Loucy (cell line): ENCODE measurements around the gene SCAPER.
A peak's percentile ranks its signal among the peaks of the same experiment; 100 is the strongest.

Experiments
- H2AFZ ChIP-seq: fragments of 200-600 bp; sonication (generic); 2 replicates; pipeline ENCODE4 v1.6.0; 2016; ENCODE audit warnings: antibody characterized with exemption, mild to moderate bottlenecking, low read length, moderate library complexity
- H3F3A ChIP-seq: fragments of 200-600 bp; 2 replicates; pipeline ENCODE4 v1.6.0; 2016; ENCODE audit warnings: antibody characterized with exemption, low read depth, mild to moderate bottlenecking
- H3K27me3 ChIP-seq: fragments of 200-600 bp; sonication (generic); 2 replicates; pipeline ENCODE4 v1.6.1; 2014; ENCODE audit warnings: low read length, mild to moderate bottlenecking; ENCODE audit not compliant: insufficient read depth, poor library complexity, severe bottlenecking
- H3K36me3 ChIP-seq: fragments of 200-600 bp; sonication (generic); 2 replicates; pipeline ENCODE4 v1.6.1; 2016; ENCODE audit warnings: low read length; ENCODE audit not compliant: insufficient read depth
- H3K4me1 ChIP-seq: fragments of 200-600 bp; sonication (generic); 2 replicates; pipeline ENCODE4 v1.5.1; 2014; ENCODE audit warnings: low read length, mild to moderate bottlenecking; ENCODE audit not compliant: insufficient read depth, poor library complexity, severe bottlenecking
- H3K4me2 ChIP-seq: fragments of 200-600 bp; sonication (generic); 2 replicates; pipeline ENCODE4 v1.6.0; 2014; ENCODE audit warnings: antibody characterized with exemption, low read length, low read depth, mild to moderate bottlenecking; ENCODE audit not compliant: poor library complexity, severe bottlenecking
- H3K4me3 ChIP-seq: fragments of 200-600 bp; sonication (generic); 2 replicates; pipeline ENCODE4 v1.5.1; 2014; ENCODE audit warnings: low read length, mild to moderate bottlenecking, mixed read lengths; ENCODE audit not compliant: poor library complexity, severe bottlenecking
- H3K79me2 ChIP-seq: fragments of 200-600 bp; sonication (generic); 2 replicates; pipeline ENCODE4 v1.6.1; 2014; ENCODE audit warnings: low read length; ENCODE audit not compliant: insufficient read depth
- H3K9ac ChIP-seq: fragments of 200-600 bp; sonication (generic); 2 replicates; pipeline ENCODE4 v1.6.0; 2014; ENCODE audit warnings: mild to moderate bottlenecking, low read depth, low read length, moderate library complexity; ENCODE audit not compliant: poor library complexity, severe bottlenecking
- H3K9me2 ChIP-seq: fragments of 200-600 bp; sonication (generic); replicated peaks from 2 replicates; pipeline ENCODE4 v1.6.1; 2016; ENCODE audit warnings: low read depth, low read length, mixed read lengths
- H3K9me3 ChIP-seq: fragments of 200-600 bp; sonication (generic); 2 replicates; pipeline ENCODE4 v1.6.1; 2014; ENCODE audit warnings: mild to moderate bottlenecking, antibody characterized with exemption, low read length, low read depth; ENCODE audit not compliant: insufficient read depth
- H4K20me1 ChIP-seq: fragments of 200-600 bp; sonication (generic); 2 replicates; pipeline ENCODE4 v1.6.0; 2014; ENCODE audit warnings: antibody characterized with exemption, low read length, mild to moderate bottlenecking; ENCODE audit not compliant: insufficient read depth, poor library complexity, severe bottlenecking
- EZH2phosphoT487 ChIP-seq: fragments of 200-600 bp; IDR thresholded peaks from 2 replicates; pipeline ENCODE4 v1.6.1; 2018; ENCODE audit warnings: antibody characterized with exemption, mild to moderate bottlenecking, moderate library complexity, borderline replicate concordance
- TF ChIP-seq, protein P1 (sequence below): fragments of 200-600 bp; sonication (generic); conservative IDR thresholded peaks from 2 replicates; pipeline ENCODE4 v1.5.1; 2014; ENCODE audit warnings: mild to moderate bottlenecking, antibody characterized with exemption, low read length

The SCAPER gene

GRCh38 chr15:76866716-76867321 lies 38.3 kb downstream of the SCAPER start:
- Histone ChIP-seq H3K36me3 (no peaks in the 10 kb centered on the region), H3K9me2 (no peaks in the 10 kb centered on the region), H2AFZ (no peak overlapping the region), H3K9ac (no peak overlapping the region), H3K79me2 (no peaks in the 10 kb centered on the region), H4K20me1 (no peaks in the 10 kb centered on the region), H3K9me3 (no peaks in the 10 kb centered on the region), H3K4me2 (no peak overlapping the region), H3F3A (no peaks in the 10 kb centered on the region), H3K27me3 (no peaks in the 10 kb centered on the region), H3K4me1 (peaks cover 3% of the 10 kb centered on the region), H3K4me3 (no peak overlapping the region)
- TF ChIP-seq, protein P1, sequence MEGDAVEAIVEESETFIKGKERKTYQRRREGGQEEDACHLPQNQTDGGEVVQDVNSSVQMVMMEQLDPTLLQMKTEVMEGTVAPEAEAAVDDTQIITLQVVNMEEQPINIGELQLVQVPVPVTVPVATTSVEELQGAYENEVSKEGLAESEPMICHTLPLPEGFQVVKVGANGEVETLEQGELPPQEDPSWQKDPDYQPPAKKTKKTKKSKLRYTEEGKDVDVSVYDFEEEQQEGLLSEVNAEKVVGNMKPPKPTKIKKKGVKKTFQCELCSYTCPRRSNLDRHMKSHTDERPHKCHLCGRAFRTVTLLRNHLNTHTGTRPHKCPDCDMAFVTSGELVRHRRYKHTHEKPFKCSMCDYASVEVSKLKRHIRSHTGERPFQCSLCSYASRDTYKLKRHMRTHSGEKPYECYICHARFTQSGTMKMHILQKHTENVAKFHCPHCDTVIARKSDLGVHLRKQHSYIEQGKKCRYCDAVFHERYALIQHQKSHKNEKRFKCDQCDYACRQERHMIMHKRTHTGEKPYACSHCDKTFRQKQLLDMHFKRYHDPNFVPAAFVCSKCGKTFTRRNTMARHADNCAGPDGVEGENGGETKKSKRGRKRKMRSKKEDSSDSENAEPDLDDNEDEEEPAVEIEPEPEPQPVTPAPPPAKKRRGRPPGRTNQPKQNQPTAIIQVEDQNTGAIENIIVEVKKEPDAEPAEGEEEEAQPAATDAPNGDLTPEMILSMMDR: peak; percentile 79
- TF ChIP-seq EZH2phosphoT487: no peak

- peaks cover 3% of the 10 kb centered on the region for H3K4me1 ChIP-seq
- no peaks in the 10 kb centered on the region for H3K27me3 ChIP-seq
- no peaks in the 10 kb centered on the region for H3K9me2 ChIP-seq
- H3F3A ChIP-seq: no peaks in the 10 kb centered on the region
- no peaks in the 10 kb centered on the region for H3K79me2 ChIP-seq
- H3K9ac ChIP-seq: no peak overlapping the region
- H2AFZ ChIP-seq: no peak overlapping the region
- no peak overlapping the region for H3K4me3 ChIP-seq
- no peak overlapping the region for H3K4me2 ChIP-seq
- no peaks in the 10 kb centered on the region for H4K20me1 ChIP-seq
- H3K9me3 ChIP-seq: no peaks in the 10 kb centered on the region
- no peaks in the 10 kb centered on the region for H3K36me3 ChIP-seq
- TF ChIP-seq, protein P1: no peak
- no peak for TF ChIP-seq EZH2phosphoT487
Observed at GRCh38 chr15:76866008-76866407, 39.1 kb downstream of the SCAPER start.

GRCh38 chr15:76865548-76865991 lies 39.6 kb downstream of the SCAPER start:
- Histone ChIP-seq H3K79me2 (no peaks in the 10 kb centered on the region), H3F3A (no peaks in the 10 kb centered on the region), H4K20me1 (no peaks in the 10 kb centered on the region), H3K9me3 (no peaks in the 10 kb centered on the region), H3K9ac (no peak overlapping the region), H3K4me2 (no peak overlapping the region), H3K4me3 (no peak overlapping the region), H3K27me3 (no peaks in the 10 kb centered on the region), H3K4me1 (peaks cover 3% of the 10 kb centered on the region), H3K36me3 (no peaks in the 10 kb centered on the region), H3K9me2 (no peaks in the 10 kb centered on the region), H2AFZ (no peak overlapping the region)
- TF ChIP-seq, protein P1: no peak
- TF ChIP-seq EZH2phosphoT487: no peak
